WTC11 (cell line): ENCODE measurements around the gene ADI1. TPM values are rescaled to one million over a fixed set of nuclear protein-coding genes. Genes with fewer than 3 reads are reported as not detected.

Experiments
- ATAC-seq: fragments of 200-7000 bp; cut with Tn5 transposase; 2 replicates; pipeline ENCODE4 v1.10.0; 2021; ENCODE audit warnings: mild to moderate bottlenecking, moderate library complexity
- CTCF ChIA-PET: fragments of 300-600 bp; sonication (Branson Sonifier 250); formaldehyde crosslinking; loops from one replicate; lab custom pipeline; 2021; ENCODE audit warnings: antibody characterized with exemption; lab: Charles Lee
- POLR2A ChIA-PET: fragments of 350-600 bp; sonication (Branson Sonifier 250); formaldehyde crosslinking; loops from one replicate; lab custom pipeline; 2021; ENCODE audit warnings: antibody characterized with exemption; lab: Charles Lee
- DNase-seq: peaks from one replicate; pipeline ENCODE4 v3.0.0; 2021; ENCODE audit warnings: low spot score
- H3K27ac Mint-ChIP-seq: 2 replicates; pipeline ENCODE4 v1.8.0; 2021; ENCODE audit warnings: mixed read lengths
- H3K27me3 Mint-ChIP-seq: 2 replicates; pipeline ENCODE4 v1.8.0; 2021; ENCODE audit warnings: low read depth, mild to moderate bottlenecking, moderate library complexity, mixed read lengths
- H3K36me3 Mint-ChIP-seq: 2 replicates; pipeline ENCODE4 v1.8.0; 2021; ENCODE audit warnings: mixed read lengths
- H3K4me1 Mint-ChIP-seq: 2 replicates; pipeline ENCODE4 v1.8.0; 2022; ENCODE audit warnings: mixed read lengths
- H3K4me3 Mint-ChIP-seq: 2 replicates; pipeline ENCODE4 v1.8.0; 2021; ENCODE audit warnings: mild to moderate bottlenecking, moderate library complexity, mixed read lengths
- H3K9me3 Mint-ChIP-seq: 2 replicates; pipeline ENCODE4 v1.8.0; 2021; ENCODE audit warnings: mixed read lengths
- CDX4 ChIP-seq: fragments of 250-450 bp; sonication (Bioruptor Pico); IDR thresholded peaks from 2 replicates; pipeline ENCODE4 v1.9.0; 2021; ENCODE audit warnings: moderate library complexity, mild to moderate bottlenecking, inconsistent platforms, borderline replicate concordance
- ESRRA ChIP-seq: sonication (generic); formaldehyde crosslinking; IDR thresholded peaks from 2 replicates; pipeline ENCODE4 v1.8.1; 2022; ENCODE audit warnings: mild to moderate bottlenecking, missing genetic modification reagents, borderline replicate concordance
- FOXP1 ChIP-seq: sonication (generic); formaldehyde crosslinking; IDR thresholded peaks from 2 replicates; pipeline ENCODE4 v1.8.0; 2022; ENCODE audit warnings: missing genetic modification reagents, mild to moderate bottlenecking, moderate library complexity, borderline replicate concordance
- IRF2 ChIP-seq: sonication (generic); formaldehyde crosslinking; IDR thresholded peaks from 2 replicates; pipeline ENCODE4 v1.8.0; 2022; ENCODE audit warnings: low read depth, missing genetic modification reagents, borderline replicate concordance
- KAT7 ChIP-seq: sonication (generic); formaldehyde crosslinking; IDR thresholded peaks from 2 replicates; pipeline ENCODE4 v1.8.1; 2023; ENCODE audit warnings: missing genetic modification reagents, mild to moderate bottlenecking, borderline replicate concordance
- NFATC4 ChIP-seq: fragments of 250-450 bp; sonication (Bioruptor Pico); IDR thresholded peaks from 2 replicates; pipeline ENCODE4 v1.9.0; 2021; ENCODE audit warnings: mild to moderate bottlenecking
- NFYB ChIP-seq: sonication (generic); formaldehyde crosslinking; conservative IDR thresholded peaks from 2 replicates; pipeline ENCODE4 v1.8.0; 2022; ENCODE audit warnings: low read depth, missing genetic modification reagents
- NR1H2 ChIP-seq: sonication (generic); formaldehyde crosslinking; IDR thresholded peaks from 2 replicates; pipeline ENCODE4 v1.9.0; 2021; ENCODE audit warnings: mild to moderate bottlenecking, moderate library complexity, missing genetic modification reagents
- NR2C2 ChIP-seq: sonication (generic); formaldehyde crosslinking; IDR thresholded peaks from 2 replicates; pipeline ENCODE4 v1.8.0; 2022; ENCODE audit warnings: mild to moderate bottlenecking, missing genetic modification reagents
- SMAD4 ChIP-seq: sonication (generic); formaldehyde crosslinking; IDR thresholded peaks from 2 replicates; pipeline ENCODE4 v1.8.0; 2022; ENCODE audit warnings: mild to moderate bottlenecking, missing genetic modification reagents
- USF1 ChIP-seq: sonication (generic); formaldehyde crosslinking; IDR thresholded peaks from 2 replicates; pipeline ENCODE4 v1.8.0; 2022; ENCODE audit warnings: mild to moderate bottlenecking, missing genetic modification reagents
- ZNF121 ChIP-seq: sonication (generic); formaldehyde crosslinking; IDR thresholded peaks from 2 replicates; pipeline ENCODE4 v1.8.0; 2023; ENCODE audit warnings: missing genetic modification reagents
- ZNF532 ChIP-seq: fragments of 250-450 bp; sonication (Bioruptor Pico); IDR thresholded peaks from 2 replicates; pipeline ENCODE4 v1.9.0; 2021; ENCODE audit warnings: mild to moderate bottlenecking, borderline replicate concordance
- total RNA-seq: library from RNA; stranded (reverse); gene quantifications from 3 replicates; pipeline ENCODE4 v1.2.3, GENCODE V29; 2021
- TF ChIP-seq, protein P1 (sequence below): sonication (generic); formaldehyde crosslinking; IDR thresholded peaks from 2 replicates; pipeline ENCODE4 v1.8.1; 2023; ENCODE audit warnings: mild to moderate bottlenecking, missing genetic modification reagents, borderline replicate concordance
- TF ChIP-seq, protein P2 (sequence below): sonication (generic); formaldehyde crosslinking; IDR thresholded peaks from 2 replicates; pipeline ENCODE4 v1.8.0; 2022; ENCODE audit warnings: mild to moderate bottlenecking, missing genetic modification reagents

Gene ADI1
- total RNA-seq, 1 experiment from 2014 or later, result 21.4 TPM

DNA sequence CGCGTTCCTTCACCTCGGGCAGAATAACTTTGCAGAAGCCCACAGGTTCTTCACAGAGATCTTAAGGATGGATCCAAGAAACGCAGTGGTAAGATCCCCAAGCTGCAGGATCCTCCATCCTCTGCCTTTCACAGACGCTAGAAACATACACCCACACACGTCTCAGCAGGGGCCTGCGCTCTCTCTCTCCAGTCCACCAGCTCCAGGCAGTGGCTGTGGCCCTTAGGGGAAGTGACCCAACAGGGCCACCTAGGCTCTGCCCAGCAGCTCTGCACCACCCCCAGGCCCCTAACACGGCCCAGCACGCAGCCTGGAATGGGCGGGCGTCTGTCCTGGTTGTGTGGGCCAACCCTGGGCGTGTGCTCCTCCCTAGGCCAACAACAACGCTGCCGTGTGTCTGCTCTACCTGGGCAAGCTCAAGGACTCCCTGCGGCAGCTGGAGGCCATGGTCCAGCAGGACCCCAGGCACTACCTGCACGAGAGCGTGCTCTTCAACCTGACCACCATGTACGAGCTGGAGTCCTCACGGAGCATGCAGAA lies 40.4 kb downstream of the ADI1 start (continued):
- TF ChIP-seq CDX4 (CRISPR knock-in tag) (no peak), USF1 (CRISPR knock-in tag) (no peak), NFYB (CRISPR knock-in tag) (no peak), IRF2 (CRISPR knock-in tag) (no peak), ZNF121 (CRISPR knock-in tag) (no peak)
- TF ChIP-seq, all 79 proteins: peak for 0

GRCh38 chr2:3476985-3477327 lies 42.4 kb downstream of the ADI1 start:
- Mint-ChIP-seq H3K9me3 (no peaks in the 10 kb centered on the region), H3K27ac (no peak overlapping the region), H3K36me3 (peaks cover 23% of the 10 kb centered on the region), H3K27me3 (no peaks in the 10 kb centered on the region), H3K4me1 (peaks cover 11% of the 10 kb centered on the region), H3K4me3 (no peak overlapping the region)
- ChIA-PET POLR2A (no interaction called here), CTCF (no interaction called here)
- no peak for TF ChIP-seq NR1H2 (CRISPR knock-in tag)
- TF ChIP-seq ESRRA (CRISPR knock-in tag), result no peak
- TF ChIP-seq, protein P1, sequence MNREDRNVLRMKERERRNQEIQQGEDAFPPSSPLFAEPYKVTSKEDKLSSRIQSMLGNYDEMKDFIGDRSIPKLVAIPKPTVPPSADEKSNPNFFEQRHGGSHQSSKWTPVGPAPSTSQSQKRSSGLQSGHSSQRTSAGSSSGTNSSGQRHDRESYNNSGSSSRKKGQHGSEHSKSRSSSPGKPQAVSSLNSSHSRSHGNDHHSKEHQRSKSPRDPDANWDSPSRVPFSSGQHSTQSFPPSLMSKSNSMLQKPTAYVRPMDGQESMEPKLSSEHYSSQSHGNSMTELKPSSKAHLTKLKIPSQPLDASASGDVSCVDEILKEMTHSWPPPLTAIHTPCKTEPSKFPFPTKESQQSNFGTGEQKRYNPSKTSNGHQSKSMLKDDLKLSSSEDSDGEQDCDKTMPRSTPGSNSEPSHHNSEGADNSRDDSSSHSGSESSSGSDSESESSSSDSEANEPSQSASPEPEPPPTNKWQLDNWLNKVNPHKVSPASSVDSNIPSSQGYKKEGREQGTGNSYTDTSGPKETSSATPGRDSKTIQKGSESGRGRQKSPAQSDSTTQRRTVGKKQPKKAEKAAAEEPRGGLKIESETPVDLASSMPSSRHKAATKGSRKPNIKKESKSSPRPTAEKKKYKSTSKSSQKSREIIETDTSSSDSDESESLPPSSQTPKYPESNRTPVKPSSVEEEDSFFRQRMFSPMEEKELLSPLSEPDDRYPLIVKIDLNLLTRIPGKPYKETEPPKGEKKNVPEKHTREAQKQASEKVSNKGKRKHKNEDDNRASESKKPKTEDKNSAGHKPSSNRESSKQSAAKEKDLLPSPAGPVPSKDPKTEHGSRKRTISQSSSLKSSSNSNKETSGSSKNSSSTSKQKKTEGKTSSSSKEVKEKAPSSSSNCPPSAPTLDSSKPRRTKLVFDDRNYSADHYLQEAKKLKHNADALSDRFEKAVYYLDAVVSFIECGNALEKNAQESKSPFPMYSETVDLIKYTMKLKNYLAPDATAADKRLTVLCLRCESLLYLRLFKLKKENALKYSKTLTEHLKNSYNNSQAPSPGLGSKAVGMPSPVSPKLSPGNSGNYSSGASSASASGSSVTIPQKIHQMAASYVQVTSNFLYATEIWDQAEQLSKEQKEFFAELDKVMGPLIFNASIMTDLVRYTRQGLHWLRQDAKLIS (CRISPR knock-in tag), result no peak
- no peak for TF ChIP-seq ZNF121 (CRISPR knock-in tag)
- DNase-seq (no peak), ATAC-seq (no peak)

- Mint-ChIP-seq H3K9me3 (no peaks in the 10 kb centered on the region), H3K27ac (no peak overlapping the region), H3K4me3 (no peak overlapping the region), H3K27me3 (no peaks in the 10 kb centered on the region), H3K4me1 (peaks cover 11% of the 10 kb centered on the region), H3K36me3 (peaks cover 23% of the 10 kb centered on the region)
- CTCF ChIA-PET, result no interaction called here
- no peak for ATAC-seq
- no peak for DNase-seq
- POLR2A ChIA-PET, result no interaction called here
- no peak for TF ChIP-seq ZNF532 (CRISPR knock-in tag)
- TF ChIP-seq KAT7, result no peak
- no peak for TF ChIP-seq NR2C2 (CRISPR knock-in tag)
- TF ChIP-seq NFATC4, result no peak
- no peak for TF ChIP-seq FOXP1
- TF ChIP-seq, protein P2, sequence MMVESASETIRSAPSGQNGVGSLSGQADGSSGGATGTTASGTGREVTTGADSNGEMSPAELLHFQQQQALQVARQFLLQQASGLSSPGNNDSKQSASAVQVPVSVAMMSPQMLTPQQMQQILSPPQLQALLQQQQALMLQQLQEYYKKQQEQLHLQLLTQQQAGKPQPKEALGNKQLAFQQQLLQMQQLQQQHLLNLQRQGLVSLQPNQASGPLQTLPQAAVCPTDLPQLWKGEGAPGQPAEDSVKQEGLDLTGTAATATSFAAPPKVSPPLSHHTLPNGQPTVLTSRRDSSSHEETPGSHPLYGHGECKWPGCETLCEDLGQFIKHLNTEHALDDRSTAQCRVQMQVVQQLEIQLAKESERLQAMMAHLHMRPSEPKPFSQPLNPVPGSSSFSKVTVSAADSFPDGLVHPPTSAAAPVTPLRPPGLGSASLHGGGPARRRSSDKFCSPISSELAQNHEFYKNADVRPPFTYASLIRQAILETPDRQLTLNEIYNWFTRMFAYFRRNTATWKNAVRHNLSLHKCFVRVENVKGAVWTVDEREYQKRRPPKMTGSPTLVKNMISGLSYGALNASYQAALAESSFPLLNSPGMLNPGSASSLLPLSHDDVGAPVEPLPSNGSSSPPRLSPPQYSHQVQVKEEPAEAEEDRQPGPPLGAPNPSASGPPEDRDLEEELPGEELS (CRISPR knock-in tag), result no peak
- no peak for TF ChIP-seq SMAD4
- no peak for TF ChIP-seq CDX4 (CRISPR knock-in tag)
- TF ChIP-seq, protein P1 (CRISPR knock-in tag), result no peak
Observed at GRCh38 chr2:3476321-3476984, 42.9 kb downstream of the ADI1 start.
